Measurements from ENCODE around the gene RAB4A.

Gene RAB4A

DNA sequence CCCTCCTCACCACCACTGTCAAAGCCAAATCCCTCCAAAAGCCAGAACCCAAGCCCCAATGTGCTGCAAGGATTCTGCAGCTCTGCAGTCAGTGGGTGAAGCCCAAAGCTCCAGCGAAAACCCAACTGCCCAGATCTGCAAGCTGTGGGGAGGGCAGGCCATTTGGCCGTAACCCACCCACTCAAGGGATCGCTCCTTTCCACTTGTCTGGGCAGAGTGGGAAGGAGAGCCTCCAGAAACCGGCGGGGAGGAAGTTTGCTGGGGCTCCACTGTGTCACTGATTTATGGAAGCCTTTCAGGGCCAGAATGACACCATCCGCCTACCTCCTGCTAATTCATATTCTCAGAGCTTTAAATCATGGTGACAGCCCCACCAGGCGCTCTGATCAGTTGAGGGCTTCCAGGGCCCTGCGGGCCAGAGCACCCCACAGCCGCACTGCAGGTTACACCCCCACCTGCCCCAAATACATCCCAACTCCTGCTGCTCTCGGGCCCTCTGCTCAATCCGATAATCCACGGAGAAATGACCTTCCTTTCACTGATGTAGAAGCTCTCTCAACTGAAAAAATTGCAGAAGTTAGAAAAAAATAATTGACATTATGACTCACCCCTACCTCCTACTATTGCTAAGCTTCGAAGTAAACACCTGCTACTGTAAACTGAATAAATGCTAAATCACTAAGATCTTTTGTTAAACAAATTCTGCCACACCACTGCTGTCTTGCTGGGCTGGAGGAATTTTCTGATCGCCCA is 40.6 kb upstream of the RAB4A start:
- no peaks in the 10 kb centered on the region for H3K79me2 ChIP-seq (ENCODE audit: control insufficient read depth, insufficient read depth, low read length)
- H3K18ac ChIP-seq (ENCODE audit: low read length), result peak overlapping the region; percentile 54

DNA sequence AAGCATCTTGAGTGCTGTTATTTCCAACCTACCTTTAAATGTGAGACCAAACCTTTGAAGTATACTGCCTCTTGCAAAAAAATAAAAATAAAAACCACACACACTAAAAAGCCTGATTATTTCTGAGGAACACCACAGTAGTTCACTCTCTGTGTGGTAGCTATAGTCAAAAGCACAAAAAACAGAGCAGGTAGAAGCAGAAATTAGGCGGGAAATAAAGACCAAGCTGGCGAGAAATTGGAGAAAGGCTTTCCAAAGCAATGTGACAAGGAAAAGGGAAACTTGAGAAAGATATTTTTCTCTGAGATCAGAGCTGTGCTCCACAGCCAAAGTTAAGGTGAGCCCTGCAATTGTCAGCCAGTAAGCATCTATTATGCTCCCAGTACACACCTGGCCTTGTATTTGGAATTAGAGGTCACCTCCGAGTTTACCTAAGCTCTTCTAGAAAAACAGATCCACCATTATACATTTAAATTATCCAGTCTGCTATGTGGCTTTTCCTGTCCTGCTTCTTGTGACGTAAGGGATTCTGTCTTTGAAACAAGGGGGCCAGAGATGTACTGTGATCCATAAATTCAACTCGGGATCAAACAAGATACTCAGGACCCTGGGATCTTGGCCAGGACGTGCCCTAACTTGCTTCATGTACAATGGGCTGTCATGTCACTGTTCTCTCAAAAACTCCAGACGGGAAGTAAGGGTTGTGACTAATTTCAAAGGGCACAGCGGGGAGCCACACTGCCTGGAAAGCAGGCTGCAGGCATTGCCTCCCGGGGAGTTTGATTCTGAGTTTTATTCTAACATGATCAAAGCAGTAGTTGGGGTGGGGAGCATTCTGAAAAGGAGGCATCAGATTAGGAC is 39.8 kb upstream of the RAB4A start:
- H4K8ac ChIP-seq (ENCODE audit: low read depth, low read length), result no peak overlapping the region
- H2BK15ac ChIP-seq (replicated peaks; ENCODE audit: low read depth), result no peak overlapping the region
- no peaks in the 10 kb centered on the region for H3K79me2 ChIP-seq (ENCODE audit: control insufficient read depth, insufficient read depth, low read length)
- peak; percentile 72 for DNase-seq
- H3K18ac ChIP-seq (ENCODE audit: low read length), result peak overlapping the region; percentile 72
- no peak overlapping the region for H4K5ac ChIP-seq (ENCODE audit: low read length)
- H2BK120ac ChIP-seq (ENCODE audit: low read depth, low read length), result peak overlapping the region; percentile 56
- no CpG with 5 or more reads among the region's 9 CpGs for WGBS (ENCODE audit: extremely low coverage, insufficient coverage, low lambda C conversion rate)
- H3K4me1 ChIP-seq (ENCODE audit: control insufficient read depth, low read depth, low read length), result peaks cover 11% of the 10 kb centered on the region
- no peak overlapping the region for H2AK5ac ChIP-seq (ENCODE audit: low read length)
- no peak overlapping the region for H3K4me3 ChIP-seq (ENCODE audit: low read length)
- peak overlapping the region; percentile 59 for H3K56ac ChIP-seq (ENCODE audit: low read length)
- peak overlapping the region; percentile 21 for H2BK5ac ChIP-seq (ENCODE audit: low read length)
- H3K9ac ChIP-seq (ENCODE audit: low read length), result no peak overlapping the region
- no peaks in the 10 kb centered on the region for H3K79me1 ChIP-seq (ENCODE audit: low read length)
- H3K23ac ChIP-seq (ENCODE audit: low read length), result no peak overlapping the region
- H3K27ac ChIP-seq (ENCODE audit: low read depth, low read length), result peak overlapping the region; percentile 80
- H3K27me3 ChIP-seq (ENCODE audit: insufficient read depth, low read length, poor library complexity), result no peaks in the 10 kb centered on the region
- no peaks in the 10 kb centered on the region for H3K36me3 ChIP-seq (ENCODE audit: control insufficient read depth, insufficient read depth, low read length)
- H3K4ac ChIP-seq (ENCODE audit: low read depth, low read length), result no peak overlapping the region
- H3K4me2 ChIP-seq (ENCODE audit: low read length), result no peak overlapping the region

More for the DNA sequence above, 40.6 kb upstream of the RAB4A start:
- Histone ChIP-seq H2BK15ac (replicated peaks; ENCODE audit: low read depth) (no peak overlapping the region), H3K9ac (ENCODE audit: low read length) (no peak overlapping the region), H4K5ac (ENCODE audit: low read length) (no peak overlapping the region), H3K4me2 (ENCODE audit: low read length) (no peak overlapping the region), H3K27ac (ENCODE audit: low read depth, low read length) (peak overlapping the region; percentile 80), H2BK120ac (ENCODE audit: low read depth, low read length) (peak overlapping the region; percentile 76), H3K36me3 (ENCODE audit: control insufficient read depth, insufficient read depth, low read length) (no peaks in the 10 kb centered on the region), H3K56ac (ENCODE audit: low read length) (peak overlapping the region; percentile 61), H4K8ac (ENCODE audit: low read depth, low read length) (no peak overlapping the region), H3K27me3 (ENCODE audit: insufficient read depth, low read length, poor library complexity) (no peaks in the 10 kb centered on the region), H2BK5ac (ENCODE audit: low read length) (no peak overlapping the region), H2AK5ac (ENCODE audit: low read length) (no peak overlapping the region), H3K23ac (ENCODE audit: low read length) (no peak overlapping the region), H3K4me1 (ENCODE audit: control insufficient read depth, low read depth, low read length) (peaks cover 11% of the 10 kb centered on the region), H3K4ac (ENCODE audit: low read depth, low read length) (peak overlapping the region; percentile 85), H3K79me1 (ENCODE audit: low read length) (no peaks in the 10 kb centered on the region), H3K4me3 (ENCODE audit: low read length) (no peak overlapping the region)
- WGBS (ENCODE audit: extremely low coverage, insufficient coverage, low lambda C conversion rate), result no CpG with 5 or more reads among the region's 14 CpGs
- DNase-seq, result peak; percentile 59

DNA sequence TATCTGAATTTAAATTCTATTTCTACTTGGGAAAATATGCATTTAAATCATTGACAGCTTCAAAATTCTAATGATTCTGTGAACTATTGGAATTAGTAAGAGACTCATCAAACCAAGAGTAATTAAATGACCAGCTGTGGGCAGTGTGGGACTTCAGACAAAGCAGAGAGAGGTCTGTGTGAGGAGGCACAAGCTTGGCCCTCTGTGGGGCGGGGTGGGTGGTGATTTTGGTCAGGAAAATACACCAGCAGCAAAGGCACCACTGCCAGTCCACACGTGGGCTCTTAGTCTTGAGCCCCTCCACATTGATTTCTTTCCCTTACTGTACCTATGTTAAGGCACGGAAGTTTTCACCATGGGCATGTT is 39.2 kb upstream of the RAB4A start:
- no peak overlapping the region for H2AK5ac ChIP-seq (ENCODE audit: low read length)
- H3K79me1 ChIP-seq (ENCODE audit: low read length), result no peaks in the 10 kb centered on the region
- H3K56ac ChIP-seq (ENCODE audit: low read length), result no peak overlapping the region
- H3K23ac ChIP-seq (ENCODE audit: low read length), result no peak overlapping the region
- no peak overlapping the region for H3K4me3 ChIP-seq (ENCODE audit: low read length)
- no peak overlapping the region for H3K4ac ChIP-seq (ENCODE audit: low read depth, low read length)
- no peak overlapping the region for H2BK5ac ChIP-seq (ENCODE audit: low read length)
- H4K5ac ChIP-seq (ENCODE audit: low read length), result no peak overlapping the region
- H3K36me3 ChIP-seq (ENCODE audit: control insufficient read depth, insufficient read depth, low read length), result no peaks in the 10 kb centered on the region
- no peak overlapping the region for H3K4me2 ChIP-seq (ENCODE audit: low read length)
- peak overlapping the region; percentile 72 for H3K18ac ChIP-seq (ENCODE audit: low read length)
- no peaks in the 10 kb centered on the region for H3K79me2 ChIP-seq (ENCODE audit: control insufficient read depth, insufficient read depth, low read length)
- peaks cover 11% of the 10 kb centered on the region for H3K4me1 ChIP-seq (ENCODE audit: control insufficient read depth, low read depth, low read length)
- H2BK120ac ChIP-seq (ENCODE audit: low read depth, low read length), result peak overlapping the region; percentile 29
- H2BK15ac ChIP-seq (replicated peaks; ENCODE audit: low read depth), result no peak overlapping the region
- DNase-seq, result no peak
- H4K8ac ChIP-seq (ENCODE audit: low read depth, low read length), result no peak overlapping the region
- no CpG with 5 or more reads among the region's 3 CpGs for WGBS (ENCODE audit: extremely low coverage, insufficient coverage, low lambda C conversion rate)
- no peaks in the 10 kb centered on the region for H3K27me3 ChIP-seq (ENCODE audit: insufficient read depth, low read length, poor library complexity)
- peak overlapping the region; percentile 47 for H3K27ac ChIP-seq (ENCODE audit: low read depth, low read length)
- H3K9ac ChIP-seq (ENCODE audit: low read length), result no peak overlapping the region

DNA sequence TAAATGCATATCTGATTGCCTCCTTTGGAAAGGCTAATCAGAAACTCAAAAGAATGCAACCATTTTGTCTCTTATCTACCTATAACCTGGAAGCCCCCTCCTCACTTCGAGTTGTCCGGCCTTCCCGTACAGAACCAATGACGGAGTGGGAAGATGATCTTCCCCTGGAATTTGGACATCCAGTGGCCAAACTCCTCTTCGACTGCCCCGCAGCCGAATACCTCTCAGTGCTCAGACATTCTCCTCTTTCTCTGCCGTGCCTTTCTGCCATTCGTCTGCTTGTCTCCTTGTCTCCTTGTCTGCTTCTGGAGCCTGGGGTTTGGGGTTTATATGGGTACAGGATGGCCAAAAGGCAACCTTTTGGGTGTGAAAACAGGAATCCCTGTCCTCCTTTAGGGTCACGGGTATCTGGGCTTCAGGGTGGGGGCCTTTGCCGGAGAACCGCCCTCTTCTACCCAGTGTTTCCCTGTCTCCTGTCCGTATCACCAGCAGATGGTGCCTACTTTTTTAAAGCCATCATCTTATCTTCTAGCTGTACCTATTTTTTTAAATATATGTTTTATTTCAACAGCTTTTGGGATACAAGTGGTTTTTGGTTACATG is 35.9 kb upstream of the RAB4A start:
- H3K27ac ChIP-seq (ENCODE audit: low read depth, low read length), result no peak overlapping the region
- WGBS (ENCODE audit: extremely low coverage, insufficient coverage, low lambda C conversion rate), result no CpG with 5 or more reads among the region's 13 CpGs
- no peak overlapping the region for H3K18ac ChIP-seq (ENCODE audit: low read length)
- no peak overlapping the region for H3K4ac ChIP-seq (ENCODE audit: low read depth, low read length)
- no peak overlapping the region for H2BK5ac ChIP-seq (ENCODE audit: low read length)
- H2BK120ac ChIP-seq (ENCODE audit: low read depth, low read length), result no peak overlapping the region
- H3K4me3 ChIP-seq (ENCODE audit: low read length), result no peak overlapping the region
- H3K23ac ChIP-seq (ENCODE audit: low read length), result no peak overlapping the region
- DNase-seq, result no peak
- no peak overlapping the region for H4K8ac ChIP-seq (ENCODE audit: low read depth, low read length)
- no peak overlapping the region for H3K4me2 ChIP-seq (ENCODE audit: low read length)
- H3K4me1 ChIP-seq (ENCODE audit: control insufficient read depth, low read depth, low read length), result peaks cover 7% of the 10 kb centered on the region
- no peaks in the 10 kb centered on the region for H3K79me1 ChIP-seq (ENCODE audit: low read length)
- no peak overlapping the region for H3K9ac ChIP-seq (ENCODE audit: low read length)
- peak overlapping the region; percentile 17 for H3K56ac ChIP-seq (ENCODE audit: low read length)
- H3K79me2 ChIP-seq (ENCODE audit: control insufficient read depth, insufficient read depth, low read length), result no peaks in the 10 kb centered on the region
- no peak overlapping the region for H2AK5ac ChIP-seq (ENCODE audit: low read length)
- no peak overlapping the region for H2BK15ac ChIP-seq (replicated peaks; ENCODE audit: low read depth)
- no peaks in the 10 kb centered on the region for H3K36me3 ChIP-seq (ENCODE audit: control insufficient read depth, insufficient read depth, low read length)
- no peak overlapping the region for H4K5ac ChIP-seq (ENCODE audit: low read length)
- no peaks in the 10 kb centered on the region for H3K27me3 ChIP-seq (ENCODE audit: insufficient read depth, low read length, poor library complexity)

DNA sequence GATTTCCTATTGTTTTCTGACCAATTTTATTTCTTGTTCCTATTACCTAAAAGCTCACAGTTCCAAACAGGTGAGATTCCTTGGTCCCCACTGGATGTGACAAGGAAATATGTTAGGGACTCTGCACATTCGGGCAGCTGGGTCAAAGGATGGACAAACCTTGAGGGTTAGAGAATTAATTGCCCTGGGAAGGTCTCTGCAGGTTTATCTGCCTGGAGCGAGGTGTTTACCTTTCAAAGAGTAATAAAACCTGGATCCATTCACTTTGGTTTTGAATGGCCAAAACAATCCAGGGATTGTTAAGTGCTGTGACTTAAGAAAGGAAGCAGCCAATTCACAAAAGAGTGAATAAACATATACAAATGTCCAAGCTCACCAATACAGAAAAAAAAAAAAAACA is 33.6 kb upstream of the RAB4A start:
- H2AK5ac ChIP-seq (ENCODE audit: low read length), result no peak overlapping the region
- no peak overlapping the region for H3K56ac ChIP-seq (ENCODE audit: low read length)
- H4K5ac ChIP-seq (ENCODE audit: low read length), result no peak overlapping the region
- no peaks in the 10 kb centered on the region for H3K79me1 ChIP-seq (ENCODE audit: low read length)
- no peak overlapping the region for H3K4ac ChIP-seq (ENCODE audit: low read depth, low read length)
- H3K18ac ChIP-seq (ENCODE audit: low read length), result no peak overlapping the region
- no peak overlapping the region for H2BK120ac ChIP-seq (ENCODE audit: low read depth, low read length)
- H2BK15ac ChIP-seq (replicated peaks; ENCODE audit: low read depth), result no peak overlapping the region
- no peak overlapping the region for H2BK5ac ChIP-seq (ENCODE audit: low read length)
- no peak overlapping the region for H3K9ac ChIP-seq (ENCODE audit: low read length)
- H3K27me3 ChIP-seq (ENCODE audit: insufficient read depth, low read length, poor library complexity), result no peaks in the 10 kb centered on the region
- no peak overlapping the region for H4K8ac ChIP-seq (ENCODE audit: low read depth, low read length)
- H3K27ac ChIP-seq (ENCODE audit: low read depth, low read length), result no peak overlapping the region
- no peaks in the 10 kb centered on the region for H3K79me2 ChIP-seq (ENCODE audit: control insufficient read depth, insufficient read depth, low read length)
- DNase-seq, result no peak
- no peaks in the 10 kb centered on the region for H3K36me3 ChIP-seq (ENCODE audit: control insufficient read depth, insufficient read depth, low read length)
- H3K4me1 ChIP-seq (ENCODE audit: control insufficient read depth, low read depth, low read length), result no peaks in the 10 kb centered on the region
- no CpG with 5 or more reads among the region's 2 CpGs for WGBS (ENCODE audit: extremely low coverage, insufficient coverage, low lambda C conversion rate)
- H3K4me2 ChIP-seq (ENCODE audit: low read length), result no peak overlapping the region
- no peak overlapping the region for H3K23ac ChIP-seq (ENCODE audit: low read length)
- H3K4me3 ChIP-seq (ENCODE audit: low read length), result no peak overlapping the region

All from mesendoderm (in vitro differentiated cells).